ENCODE results near the gene CTDSPL. TPM values are rescaled to one million over a fixed set of nuclear protein-coding genes. Genes with fewer than 3 reads are reported as not detected.

The CTDSPL gene
- polyA plus RNA-seq, 1 donor: 36.3 TPM

DNA sequence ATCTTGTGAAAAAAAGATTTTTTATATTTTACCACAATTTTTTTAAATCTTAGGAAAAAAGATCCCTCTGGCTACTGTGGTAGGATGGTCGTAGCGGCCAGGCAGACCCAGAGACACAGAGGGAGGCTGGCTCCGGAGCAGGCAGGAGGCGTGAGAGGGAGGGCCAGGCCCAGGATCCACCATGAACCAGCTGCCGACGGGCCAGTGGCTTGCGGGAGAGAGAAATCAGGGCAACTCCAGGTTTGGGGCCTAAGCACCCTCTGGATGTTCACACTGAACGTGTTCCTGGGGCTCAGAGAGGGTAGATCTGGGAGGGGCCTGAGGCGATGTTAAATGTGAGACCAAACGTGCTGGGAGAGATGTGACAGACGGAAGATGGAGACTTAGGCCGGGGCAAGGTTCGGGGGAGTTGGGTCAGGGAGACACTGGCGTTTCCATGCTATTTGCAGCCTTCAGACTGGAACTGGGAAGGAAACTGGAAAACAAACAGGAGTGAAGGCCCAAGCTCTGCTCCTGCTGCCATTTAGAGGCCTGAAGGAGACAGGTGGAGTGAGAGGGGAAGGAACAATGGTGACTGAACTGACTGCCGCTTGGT lies 127.3 kb downstream of the CTDSPL start:
- no peak for DNase-seq

GRCh38 chr3:37989821-37990480 lies 128.3 kb downstream of the CTDSPL start:
- DNase-seq: no peak

DNA sequence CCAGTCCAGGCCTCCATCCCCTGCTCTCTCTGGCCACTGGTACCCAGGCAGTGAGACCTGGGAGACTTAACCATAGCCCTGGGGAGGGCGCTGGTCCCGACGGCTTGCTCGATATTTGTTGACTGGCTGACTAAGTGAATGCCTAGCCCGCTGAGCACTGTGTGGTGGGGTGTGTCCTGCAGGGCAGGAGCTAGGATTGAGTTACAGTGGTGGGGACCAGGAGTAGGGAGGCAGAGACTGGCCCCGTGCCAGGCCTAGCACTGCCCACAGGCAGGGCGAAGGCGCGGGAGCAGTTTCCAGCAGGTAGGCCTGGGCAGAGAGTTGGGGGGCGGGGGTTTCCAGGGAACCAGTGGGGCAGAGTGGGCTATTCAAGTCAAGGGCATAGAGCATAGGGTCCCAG lies 128.8 kb downstream of the CTDSPL start, which contains the start of gene VILL:
Gene VILL (plus strand): TSS at position 260 of the 400 bp plus-strand sequence. CDS start 2,887 bp downstream, outside the sequence.
- no peak for DNase-seq

GRCh38 chr3:37991109-37991508 lies 129.4 kb downstream of the CTDSPL start:
- no peak for DNase-seq

DNA sequence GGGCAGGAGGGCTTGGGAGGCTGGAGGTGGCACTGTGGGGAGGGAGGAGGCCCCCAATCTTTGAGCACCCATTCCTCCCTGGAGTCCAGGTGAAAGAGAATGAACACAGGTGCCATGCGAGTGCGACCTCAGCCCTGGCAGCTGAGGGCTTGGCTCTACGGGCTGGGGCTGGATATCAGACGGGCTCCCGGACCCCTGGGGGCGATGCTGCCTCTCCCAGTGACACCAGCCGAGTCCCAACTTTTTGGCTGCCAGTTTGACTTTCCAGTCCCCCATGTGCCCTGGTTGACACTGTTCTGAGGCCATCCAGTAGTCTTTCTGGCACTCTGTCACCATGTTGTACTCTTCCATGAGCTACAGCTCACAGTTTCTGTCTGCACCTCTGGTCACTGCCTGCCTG lies 130.1 kb downstream of the CTDSPL start:
- DNase-seq: no peak

GRCh38 chr3:37992271-37993066 lies 130.8 kb downstream of the CTDSPL start:
- DNase-seq: no peak

- DNase-seq: no peak
Observed at GRCh38 chr3:37993067-37993455, 131.4 kb downstream of the CTDSPL start.

- no peak for DNase-seq
Observed at GRCh38 chr3:37993460-37993819, 131.8 kb downstream of the CTDSPL start.

- peak; percentile 84 for DNase-seq
Observed at GRCh38 chr3:37993820-37994638, 132.3 kb downstream of the CTDSPL start.

DNA sequence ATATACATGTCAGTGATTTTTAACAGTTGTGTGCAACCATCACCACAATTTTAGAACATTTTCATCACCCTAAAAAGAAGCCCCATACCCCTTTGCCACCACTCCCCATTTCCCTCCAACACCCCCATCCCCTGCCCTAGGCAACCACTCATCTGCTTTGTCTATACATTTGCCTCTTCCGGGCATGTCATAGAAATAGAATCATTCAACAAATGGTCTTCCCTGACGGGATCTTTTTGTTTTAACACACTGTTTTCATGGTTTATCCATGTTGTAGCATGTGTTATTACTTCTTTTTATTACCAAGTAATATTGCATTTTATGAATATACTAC lies 132.9 kb downstream of the CTDSPL start:
- no peak for DNase-seq

DNA sequence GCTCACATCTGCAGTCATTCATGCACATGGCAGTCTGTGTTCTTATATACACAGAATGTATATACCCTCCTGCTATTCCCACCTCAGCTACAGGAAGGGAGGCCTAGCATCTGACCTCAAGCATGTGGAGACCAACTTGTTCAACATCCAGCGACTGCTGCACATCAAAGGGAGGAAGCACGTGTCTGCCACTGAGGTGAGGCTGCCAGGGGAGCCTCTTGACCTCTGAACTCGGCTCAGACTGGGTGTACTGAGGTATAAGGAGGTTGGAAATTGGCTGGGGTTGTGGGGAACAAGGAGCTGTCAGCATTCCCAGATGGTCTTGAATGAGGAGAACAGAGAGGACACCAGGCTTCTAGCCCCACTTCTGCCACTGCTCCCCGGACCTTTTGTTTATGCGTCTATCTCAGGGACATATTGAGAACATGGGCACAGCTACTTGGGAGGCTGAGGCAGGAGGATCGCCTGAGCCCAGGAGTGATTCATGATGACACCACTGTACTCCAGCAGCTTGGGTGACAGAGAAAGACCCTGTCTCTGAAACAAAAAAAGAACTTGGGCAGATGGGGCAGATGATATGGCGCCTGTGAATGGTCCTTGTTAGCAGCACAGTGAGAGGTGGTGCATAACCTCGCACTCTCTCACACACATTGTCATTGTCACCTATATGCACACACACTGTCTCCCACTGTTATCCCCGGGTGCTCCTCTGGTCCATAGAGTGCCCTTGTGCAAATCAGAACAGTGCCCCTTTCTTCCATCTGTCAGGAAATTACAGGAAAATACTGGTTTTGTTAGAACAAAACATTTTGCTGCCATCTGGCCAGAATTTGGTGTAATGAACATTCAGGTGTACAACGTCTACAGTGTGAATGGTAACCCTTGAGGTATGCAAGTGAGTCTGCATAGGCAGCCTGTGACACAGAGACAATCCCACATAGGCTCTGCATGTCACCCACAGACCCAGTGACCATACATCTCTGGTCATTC lies 134.3 kb downstream of the CTDSPL start:
- no peak for DNase-seq

DNA sequence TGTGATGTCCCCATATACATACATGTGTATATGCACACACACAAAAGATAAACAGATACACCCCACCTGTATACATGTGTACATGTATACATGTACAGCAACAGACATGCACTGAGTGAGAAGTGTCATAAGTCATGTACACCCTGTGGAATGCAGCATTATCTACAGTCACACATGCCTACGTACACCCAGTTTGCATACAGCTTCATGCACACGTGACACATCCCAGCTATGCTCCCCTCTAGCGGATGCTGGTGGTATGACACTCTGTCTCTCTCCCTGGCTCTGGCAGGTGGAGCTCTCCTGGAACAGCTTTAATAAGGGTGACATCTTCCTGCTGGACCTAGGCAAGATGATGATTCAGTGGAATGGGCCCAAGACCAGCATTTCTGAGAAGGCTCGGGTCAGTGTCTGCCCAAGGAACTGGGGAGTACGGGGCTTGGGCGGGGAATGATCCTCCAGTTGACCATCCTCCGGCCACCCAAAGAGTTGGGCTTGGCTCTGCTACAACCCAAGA lies 135.2 kb downstream of the CTDSPL start:
- DNase-seq: peak; percentile 69

- DNase-seq: no peak
Observed at GRCh38 chr3:37997342-37997741, 135.7 kb downstream of the CTDSPL start.

GRCh38 chr3:37997791-37998370 lies 136.2 kb downstream of the CTDSPL start:
- no peak for DNase-seq

- DNase-seq: no peak
Observed at GRCh38 chr3:37999836-38000235, 138.2 kb downstream of the CTDSPL start.

DNA sequence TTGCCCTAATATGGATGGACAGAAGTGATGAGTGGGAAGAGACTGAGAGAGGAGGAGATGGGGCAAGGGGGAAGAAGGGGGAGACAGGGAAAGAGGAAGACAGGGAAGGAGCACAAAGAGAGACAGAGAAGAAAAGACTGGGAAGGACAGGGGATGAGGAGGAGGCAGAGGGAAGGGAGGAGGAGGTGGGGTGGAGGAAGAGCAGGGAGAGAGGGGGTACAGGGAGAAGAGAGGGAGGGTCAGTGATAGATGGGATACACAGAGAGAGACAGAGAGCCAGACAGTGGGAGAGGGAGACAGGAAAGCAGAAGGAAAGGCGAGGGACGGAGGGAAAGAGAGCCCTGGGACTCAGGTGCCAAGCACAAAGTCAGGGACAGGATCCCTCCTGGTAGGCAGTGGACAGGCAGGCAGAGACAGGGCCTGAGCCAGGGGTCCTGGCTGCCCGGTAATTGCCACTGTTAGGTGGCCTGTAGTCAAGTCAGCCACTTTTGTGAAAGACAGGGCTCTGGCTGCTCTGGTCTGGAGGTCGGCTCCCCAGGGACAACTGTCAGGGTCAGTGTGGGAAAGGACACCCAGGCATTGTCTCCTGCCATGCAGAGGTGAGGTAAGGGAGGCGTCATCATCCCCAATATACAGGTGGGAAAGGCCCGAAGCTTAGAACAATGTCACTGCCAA lies 138.7 kb downstream of the CTDSPL start:
- no peak for DNase-seq

DNA sequence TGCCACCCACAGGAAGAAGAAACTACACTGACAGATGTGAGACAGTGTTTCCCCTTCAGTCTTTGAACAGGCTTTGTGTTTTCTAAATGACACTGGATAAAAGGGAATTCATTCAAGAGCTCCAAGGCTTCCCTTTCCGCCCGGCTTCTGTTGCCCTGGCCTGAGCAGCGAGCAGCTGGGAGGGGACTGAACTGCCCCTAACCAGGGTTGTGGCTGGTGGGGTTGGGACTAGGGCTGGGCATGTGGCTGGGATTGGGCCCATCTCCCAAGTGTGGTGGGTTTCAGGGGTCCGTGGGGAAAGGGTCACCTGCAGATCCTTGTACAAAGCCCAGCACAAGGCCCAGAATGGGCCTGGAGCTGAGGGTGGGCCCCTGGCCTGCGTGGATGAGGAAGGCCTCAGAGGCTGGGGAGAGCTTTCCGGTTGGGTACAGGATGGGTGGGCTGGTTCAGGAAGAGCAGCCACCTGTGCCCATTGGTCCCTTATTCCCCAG lies 139.3 kb downstream of the CTDSPL start:
- DNase-seq: no peak

GRCh38 chr3:38001456-38002081 lies 139.9 kb downstream of the CTDSPL start:
- DNase-seq: no peak

GRCh38 chr3:38002291-38002876 lies 140.7 kb downstream of the CTDSPL start:
- no peak for DNase-seq
